HG02870 (cell line): ENCODE results near the gene LMNB1.
"Not testable (repeated sequence)": the region's sequence is repeated elsewhere in the genome, so short reads cannot be mapped to it uniquely, and the experiment has no call there.

Experiments
- ATAC-seq: cut with Tn5 transposase; IDR thresholded peaks from one replicate; pipeline ENCODE4 v1.9.1; 2021; ENCODE audit warnings: mild to moderate bottlenecking, moderate library complexity; ENCODE audit not compliant: unreplicated experiment

LMNB1 gene, protein sequence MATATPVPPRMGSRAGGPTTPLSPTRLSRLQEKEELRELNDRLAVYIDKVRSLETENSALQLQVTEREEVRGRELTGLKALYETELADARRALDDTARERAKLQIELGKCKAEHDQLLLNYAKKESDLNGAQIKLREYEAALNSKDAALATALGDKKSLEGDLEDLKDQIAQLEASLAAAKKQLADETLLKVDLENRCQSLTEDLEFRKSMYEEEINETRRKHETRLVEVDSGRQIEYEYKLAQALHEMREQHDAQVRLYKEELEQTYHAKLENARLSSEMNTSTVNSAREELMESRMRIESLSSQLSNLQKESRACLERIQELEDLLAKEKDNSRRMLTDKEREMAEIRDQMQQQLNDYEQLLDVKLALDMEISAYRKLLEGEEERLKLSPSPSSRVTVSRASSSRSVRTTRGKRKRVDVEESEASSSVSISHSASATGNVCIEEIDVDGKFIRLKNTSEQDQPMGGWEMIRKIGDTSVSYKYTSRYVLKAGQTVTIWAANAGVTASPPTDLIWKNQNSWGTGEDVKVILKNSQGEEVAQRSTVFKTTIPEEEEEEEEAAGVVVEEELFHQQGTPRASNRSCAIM

DNA sequence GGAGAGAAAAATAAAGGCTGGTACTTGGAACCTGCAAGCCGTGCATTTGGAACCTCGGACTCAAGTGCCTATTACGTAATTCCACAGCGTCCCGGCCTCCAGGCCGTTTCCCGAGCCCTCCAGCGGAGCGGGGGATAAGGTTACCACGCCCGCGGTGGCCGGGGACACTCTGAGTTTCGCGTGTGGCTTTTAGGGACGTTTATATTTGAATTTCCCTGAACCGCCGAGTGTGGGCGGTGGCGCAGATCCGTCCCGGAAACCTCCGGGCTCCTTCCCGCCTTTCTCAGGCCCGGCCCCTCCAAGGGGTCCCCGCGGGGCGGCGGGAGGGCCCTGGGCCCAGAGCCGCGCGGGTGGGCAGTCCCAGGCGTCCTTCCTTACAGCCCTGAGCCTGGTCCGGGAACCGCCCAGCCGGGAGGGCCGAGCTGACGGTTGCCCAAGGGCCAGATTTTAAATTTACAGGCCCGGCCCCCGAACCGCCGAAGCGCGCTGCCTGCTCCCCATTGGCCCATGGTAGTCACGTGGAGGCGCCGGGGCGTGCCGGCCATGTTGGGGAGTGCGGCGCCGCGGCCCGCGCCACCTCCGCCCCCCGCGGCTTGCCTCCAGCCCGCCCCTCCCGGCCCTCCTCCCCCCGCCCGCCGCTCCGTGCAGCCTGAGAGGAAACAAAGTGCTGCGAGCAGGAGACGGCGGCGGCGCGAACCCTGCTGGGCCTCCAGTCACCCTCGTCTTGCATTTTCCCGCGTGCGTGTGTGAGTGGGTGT lies at the start of gene LMNB1:
LMNB1 (plus strand) TSS at position 638 of the 758 bp plus-strand sequence. CDS start 373 bp downstream, outside the sequence.
- peak; percentile 56 for ATAC-seq

DNA sequence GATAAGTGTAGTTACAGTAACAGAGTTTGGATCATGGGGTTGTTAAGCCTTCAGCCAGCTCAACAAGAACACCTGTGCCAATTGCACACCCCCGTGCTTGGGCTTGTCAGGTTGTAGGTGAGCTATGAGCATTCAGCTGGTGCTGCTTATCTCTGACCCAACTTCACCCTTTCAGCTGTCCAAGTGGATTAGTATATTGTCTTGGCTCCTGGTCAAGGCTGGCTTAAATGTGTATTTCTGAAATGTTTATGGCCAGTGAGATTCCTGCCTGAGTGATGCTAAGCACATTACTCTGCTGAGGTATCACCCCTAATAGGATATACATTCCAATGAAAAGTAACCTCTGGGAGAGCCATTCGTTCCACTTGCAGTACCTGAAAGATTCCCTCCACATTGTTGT lies 44.2 kb upstream of the LMNB1 start:
- no peak for ATAC-seq

- not testable (repeated sequence) for ATAC-seq
Measured at GRCh38 chr5:126734573-126734972, 42.4 kb upstream of the LMNB1 start.

GRCh38 chr5:126736141-126736540 lies 40.8 kb upstream of the LMNB1 start:
- no peak for ATAC-seq

- ATAC-seq: no peak
Measured at GRCh38 chr5:126741361-126741760, 35.6 kb upstream of the LMNB1 start.

- ATAC-seq: no peak
Measured at GRCh38 chr5:126742425-126742824, 34.5 kb upstream of the LMNB1 start.

DNA sequence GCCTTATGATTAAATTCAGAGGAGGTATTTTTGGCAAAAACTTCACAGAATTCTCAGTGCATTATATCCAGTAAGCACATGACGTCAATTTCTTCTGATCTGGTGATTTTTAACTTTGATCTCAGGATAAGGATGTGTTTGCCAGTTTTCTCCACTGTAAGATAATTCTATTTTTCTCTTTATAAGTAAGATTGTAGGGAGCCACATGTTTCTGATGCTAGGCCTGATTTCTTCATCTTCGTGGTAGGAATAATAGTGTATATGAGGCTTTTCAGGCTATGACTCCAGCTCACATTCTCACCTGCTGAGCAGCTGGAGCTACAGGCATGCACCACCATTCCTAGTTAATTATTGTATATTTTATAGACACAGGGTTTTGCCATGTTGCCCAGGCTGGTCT lies 32.1 kb upstream of the LMNB1 start:
- ATAC-seq: no peak

- ATAC-seq: no peak
Measured at GRCh38 chr5:126745259-126745992, 31.5 kb upstream of the LMNB1 start.

- ATAC-seq: no peak
Measured at GRCh38 chr5:126746290-126746689, 30.6 kb upstream of the LMNB1 start.

- ATAC-seq: no peak
Measured at GRCh38 chr5:126752081-126752785, 24.7 kb upstream of the LMNB1 start.

DNA sequence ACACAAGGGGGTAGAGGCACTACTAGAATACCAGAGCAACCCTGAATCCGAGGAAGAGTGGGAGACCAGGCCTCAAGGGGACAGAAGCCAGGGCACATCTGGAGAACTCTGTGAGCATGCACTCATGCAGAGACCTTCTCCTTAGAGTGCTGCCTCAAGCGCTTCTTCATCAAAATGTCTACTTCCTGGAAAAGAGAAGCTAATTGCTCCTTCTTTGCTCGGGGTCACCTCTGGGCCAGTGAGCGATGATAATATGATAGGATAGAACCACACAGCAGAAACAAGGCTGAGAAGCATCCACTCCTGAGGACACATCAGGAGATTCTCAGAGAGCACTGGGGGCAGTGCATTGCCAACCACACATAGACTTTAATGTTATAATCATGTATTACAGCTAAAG lies 23.7 kb upstream of the LMNB1 start:
- ATAC-seq: no peak

GRCh38 chr5:126754609-126755008 lies 22.3 kb upstream of the LMNB1 start:
- no peak for ATAC-seq

GRCh38 chr5:126755593-126755992 lies 21.3 kb upstream of the LMNB1 start:
- no peak for ATAC-seq

DNA sequence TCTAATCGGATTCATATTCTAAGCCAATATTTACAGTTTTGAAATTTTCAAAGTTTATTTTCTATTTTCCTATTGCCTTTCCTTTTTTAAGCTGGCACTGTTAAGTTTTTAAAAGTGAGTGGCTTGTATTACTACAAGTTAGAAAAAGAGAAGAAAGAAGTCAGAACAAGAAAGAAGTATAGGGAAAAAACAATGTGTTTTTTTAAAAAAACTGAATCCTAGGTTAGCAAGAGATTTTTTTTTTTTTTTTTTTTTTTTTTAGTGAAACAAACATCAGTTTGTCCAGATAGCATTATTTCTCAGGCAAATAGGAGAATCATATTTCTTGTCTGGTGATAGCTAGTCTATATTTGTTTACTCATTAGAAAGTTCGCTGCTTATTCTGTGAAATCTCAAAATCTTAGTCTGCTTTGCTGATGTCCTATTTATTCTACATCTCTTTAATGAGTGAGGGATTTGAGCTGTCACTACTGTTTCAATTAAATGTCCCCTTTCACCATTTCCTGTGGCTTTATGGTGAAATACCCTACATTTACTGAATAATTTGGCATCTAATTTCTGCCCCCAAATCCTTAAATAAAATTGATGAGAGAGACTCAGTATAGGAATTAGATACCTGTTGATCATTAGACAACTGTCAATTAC lies 19.1 kb upstream of the LMNB1 start:
- ATAC-seq: no peak

GRCh38 chr5:126763371-126763770 lies 13.6 kb upstream of the LMNB1 start:
- ATAC-seq: no peak

- no peak for ATAC-seq
Measured at GRCh38 chr5:126769703-126770102, 7.2 kb upstream of the LMNB1 start.

GRCh38 chr5:126773536-126773935 lies 3.4 kb upstream of the LMNB1 start:
- ATAC-seq: not testable (repeated sequence)

DNA sequence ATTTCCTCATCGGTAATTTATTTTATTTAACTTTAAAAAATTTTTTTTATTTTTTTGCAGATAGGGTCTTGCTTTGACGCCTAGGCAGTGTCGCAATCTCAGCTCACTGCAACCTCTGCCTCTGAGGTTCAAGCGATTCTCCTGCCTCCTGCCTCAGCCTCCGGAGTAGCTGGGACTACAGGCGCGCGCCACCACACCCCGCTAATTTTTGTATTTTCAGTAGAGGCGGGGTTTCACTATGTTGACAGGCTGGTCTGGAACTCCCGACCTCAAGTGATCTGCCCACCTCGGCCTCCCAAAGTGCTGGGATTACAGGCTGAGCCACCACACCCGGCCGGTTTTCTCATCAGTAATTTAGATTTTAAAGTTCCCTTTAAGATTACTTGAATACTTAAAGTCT lies 2.3 kb upstream of the LMNB1 start:
- ATAC-seq: not testable (repeated sequence)

DNA sequence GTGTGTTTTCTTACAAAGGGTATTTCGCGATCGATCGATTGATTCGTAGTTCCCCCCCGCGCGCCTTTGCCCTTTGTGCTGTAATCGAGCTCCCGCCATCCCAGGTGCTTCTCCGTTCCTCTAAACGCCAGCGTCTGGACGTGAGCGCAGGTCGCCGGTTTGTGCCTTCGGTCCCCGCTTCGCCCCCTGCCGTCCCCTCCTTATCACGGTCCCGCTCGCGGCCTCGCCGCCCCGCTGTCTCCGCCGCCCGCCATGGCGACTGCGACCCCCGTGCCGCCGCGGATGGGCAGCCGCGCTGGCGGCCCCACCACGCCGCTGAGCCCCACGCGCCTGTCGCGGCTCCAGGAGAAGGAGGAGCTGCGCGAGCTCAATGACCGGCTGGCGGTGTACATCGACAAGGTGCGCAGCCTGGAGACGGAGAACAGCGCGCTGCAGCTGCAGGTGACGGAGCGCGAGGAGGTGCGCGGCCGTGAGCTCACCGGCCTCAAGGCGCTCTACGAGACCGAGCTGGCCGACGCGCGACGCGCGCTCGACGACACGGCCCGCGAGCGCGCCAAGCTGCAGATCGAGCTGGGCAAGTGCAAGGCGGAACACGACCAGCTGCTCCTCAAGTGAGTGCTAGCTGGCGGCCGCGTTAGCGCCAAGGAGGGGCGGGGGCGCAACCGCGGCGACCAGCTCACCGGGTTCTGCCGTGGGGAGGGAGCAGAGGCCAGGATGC lies 480 bp downstream of the LMNB1 start:
- no peak for ATAC-seq
